DMS53 treated with DMSO at 0.1 percent for 48 hours (cell line): ENCODE results near the gene DGKD.

ENCODE experiments used
- DNase-seq: peaks from one replicate; lab custom pipeline; 2025; ENCODE audit not compliant: unreplicated experiment; lab: John Stamatoyannopoulos, UW

DGKD gene

GRCh38 chr2:233473386-233473791, 119.1 kb downstream of the DGKD start:
- no peak for DNase-seq

GRCh38 chr2:233473878-233474277, 119.6 kb downstream of the DGKD start:
- DNase-seq = no peak

DNA sequence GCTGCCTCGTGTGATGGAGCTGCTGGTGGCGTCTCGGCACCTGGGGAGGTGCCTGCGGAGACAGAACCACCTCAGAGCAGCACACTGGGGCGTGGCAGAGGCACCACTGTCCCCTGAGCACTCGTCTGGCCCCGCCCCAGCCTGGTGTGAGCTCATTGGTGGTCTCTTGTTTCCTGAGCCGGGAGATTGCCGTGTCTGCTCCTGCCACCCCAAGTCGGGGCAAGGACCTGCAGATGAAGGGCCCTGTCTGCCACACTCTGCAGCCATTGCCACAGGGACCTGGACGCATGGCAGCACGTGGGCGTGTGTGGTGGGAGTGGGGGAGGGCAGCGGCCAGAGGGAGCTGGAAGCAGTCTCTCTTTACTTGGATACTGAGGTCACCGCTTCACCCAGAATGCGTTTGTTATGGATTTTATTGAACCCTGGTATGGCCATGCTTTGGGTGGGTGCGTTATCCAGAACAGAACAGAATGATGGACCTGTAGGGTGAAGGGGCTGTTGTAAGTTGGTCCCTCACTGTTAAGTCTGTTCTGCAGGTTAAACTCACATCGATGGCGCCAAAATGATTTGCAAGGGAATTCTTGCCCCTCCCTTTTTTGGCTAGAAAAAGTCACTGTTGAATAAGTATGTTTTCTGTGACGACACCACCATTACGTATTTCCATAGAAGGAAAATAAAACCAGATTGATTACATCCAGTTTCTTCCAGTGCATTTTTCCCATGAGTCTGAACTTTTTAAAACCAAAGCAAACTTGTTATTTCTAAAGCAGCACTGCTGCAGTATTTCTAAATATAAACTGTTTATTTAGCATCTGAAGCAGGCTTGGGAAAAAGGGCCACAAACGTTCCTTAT, 120.2 kb downstream of the DGKD start:
- no peak for DNase-seq

DNA sequence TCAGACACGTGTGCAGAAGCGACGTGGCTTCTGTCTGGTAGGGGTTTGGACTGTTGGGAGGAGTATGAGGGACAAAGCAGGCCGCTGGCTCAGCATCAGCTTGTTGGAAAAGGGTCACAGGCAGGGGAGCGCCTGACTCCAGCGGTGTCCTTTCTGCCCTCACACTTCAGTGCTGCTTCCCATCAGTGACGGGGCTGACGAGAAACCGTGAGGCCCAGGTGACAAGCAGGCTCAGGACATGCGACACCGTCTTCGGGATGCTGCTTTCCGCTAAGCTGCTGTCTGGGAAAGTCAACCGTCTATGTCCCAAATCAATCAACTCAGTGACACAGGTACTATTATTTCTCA, 121.7 kb downstream of the DGKD start:
- DNase-seq = no peak

GRCh38 chr2:233476651-233477547, 122.6 kb downstream of the DGKD start:
- DNase-seq = no peak

GRCh38 chr2:233477548-233478433, 123.5 kb downstream of the DGKD start:
- DNase-seq = no peak

GRCh38 chr2:233479616-233480489, 125.6 kb downstream of the DGKD start:
- no peak for DNase-seq

GRCh38 chr2:233480490-233481202, 126.4 kb downstream of the DGKD start:
- peak; percentile 72 for DNase-seq

DNA sequence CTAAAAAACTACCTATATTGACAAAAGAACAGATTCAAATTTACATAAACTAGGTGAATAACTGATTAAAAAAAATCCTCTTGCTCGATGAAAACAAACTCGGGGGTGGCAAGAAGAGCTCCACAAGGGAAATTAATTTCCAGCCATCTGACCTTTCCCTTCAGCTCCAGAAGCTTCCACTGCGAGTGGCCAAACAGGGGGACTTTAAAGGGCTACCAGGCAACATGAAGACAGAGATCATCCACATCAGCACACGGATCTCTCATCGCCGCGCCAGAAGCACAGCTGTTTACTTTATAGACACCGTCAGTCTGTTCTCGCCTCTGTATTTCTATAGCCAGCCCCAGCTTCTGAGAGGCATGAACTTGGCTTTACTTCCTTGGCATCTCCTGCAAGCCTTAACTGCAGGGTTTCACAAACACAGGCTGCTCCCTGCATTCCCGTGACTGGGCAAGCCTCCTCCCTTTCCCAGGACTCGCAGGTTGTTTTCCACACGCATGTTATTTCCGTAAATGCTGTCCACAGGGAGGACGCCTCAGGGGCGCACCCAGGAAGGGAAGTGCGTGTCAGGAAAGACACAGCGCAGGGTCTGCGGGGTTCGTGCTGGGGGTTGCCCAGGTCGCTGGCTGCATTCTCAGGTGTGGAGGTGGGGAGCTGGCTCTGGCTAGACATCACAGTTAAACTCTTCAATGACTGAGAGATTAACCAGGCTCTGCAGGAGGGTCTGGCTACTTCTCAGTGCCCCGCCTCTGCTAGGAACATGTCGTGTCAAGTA, 127.3 kb downstream of the DGKD start:
- no peak for DNase-seq

GRCh38 chr2:233482616-233483015, 128.3 kb downstream of the DGKD start:
- no peak for DNase-seq

DNA sequence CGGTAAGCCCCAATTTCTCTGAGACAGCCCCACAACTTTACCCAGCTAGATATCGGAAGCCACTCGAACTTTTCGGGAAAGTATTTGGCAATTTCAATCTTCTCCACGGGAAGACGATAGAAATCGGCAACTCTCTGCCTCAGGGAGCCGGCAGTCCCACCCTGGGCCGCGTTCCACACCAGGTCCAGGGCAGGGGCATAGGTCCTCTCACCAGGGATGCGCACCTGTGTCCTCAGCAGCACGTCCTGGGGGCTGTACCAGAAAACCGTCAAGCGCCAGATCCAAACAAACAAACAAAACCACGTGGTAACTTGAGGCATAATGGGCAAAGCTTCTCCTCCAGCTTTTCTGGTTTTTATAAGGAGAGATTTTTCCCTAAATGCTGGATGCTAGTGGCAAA, 131.4 kb downstream of the DGKD start:
- DNase-seq = no peak

DNA sequence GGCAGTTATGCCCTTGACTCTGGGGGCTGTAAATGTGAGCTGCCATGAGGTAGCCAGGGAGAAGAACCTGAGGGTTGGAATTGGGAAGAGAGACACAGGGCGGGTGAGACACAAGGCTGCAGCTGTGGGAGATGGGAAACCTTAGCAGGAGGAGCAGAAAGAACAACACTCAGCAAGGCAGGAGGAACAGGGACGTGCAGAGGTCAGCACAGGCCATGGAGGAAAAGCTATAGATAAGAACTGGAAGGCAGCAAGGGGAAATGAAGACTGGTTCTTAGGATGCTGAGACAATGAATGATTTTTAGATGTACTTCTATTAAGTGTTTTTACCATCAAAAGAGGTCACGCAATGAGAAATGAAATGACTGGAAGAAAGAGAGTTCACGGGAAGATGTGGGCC, 132.1 kb downstream of the DGKD start:
- DNase-seq = no peak

GRCh38 chr2:233486778-233487552, 132.7 kb downstream of the DGKD start:
- no peak for DNase-seq

- no peak for DNase-seq
Observed at GRCh38 chr2:233487748-233488345, 133.6 kb downstream of the DGKD start.

- DNase-seq = no peak
Observed at GRCh38 chr2:233489143-233489542, 134.8 kb downstream of the DGKD start.

DNA sequence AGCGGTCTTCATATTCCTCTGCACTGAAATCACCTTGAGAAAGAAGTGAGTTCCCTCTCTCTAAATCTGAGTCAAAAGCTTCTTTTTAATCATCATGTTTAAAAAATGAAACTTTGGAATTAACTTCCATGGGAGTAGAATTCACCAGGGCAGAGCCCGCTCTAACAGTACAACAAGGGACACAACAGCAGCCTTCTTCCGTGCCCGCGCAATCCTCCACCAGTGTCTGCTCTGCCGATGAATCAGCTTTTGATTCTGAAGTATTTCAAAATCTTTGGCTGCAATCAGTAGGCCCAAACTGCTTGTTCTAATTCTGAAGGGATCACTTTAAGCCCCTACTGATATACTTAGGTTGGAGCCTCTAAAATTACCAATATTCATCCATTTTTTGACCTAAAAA, 135.4 kb downstream of the DGKD start:
- DNase-seq = no peak

DNA sequence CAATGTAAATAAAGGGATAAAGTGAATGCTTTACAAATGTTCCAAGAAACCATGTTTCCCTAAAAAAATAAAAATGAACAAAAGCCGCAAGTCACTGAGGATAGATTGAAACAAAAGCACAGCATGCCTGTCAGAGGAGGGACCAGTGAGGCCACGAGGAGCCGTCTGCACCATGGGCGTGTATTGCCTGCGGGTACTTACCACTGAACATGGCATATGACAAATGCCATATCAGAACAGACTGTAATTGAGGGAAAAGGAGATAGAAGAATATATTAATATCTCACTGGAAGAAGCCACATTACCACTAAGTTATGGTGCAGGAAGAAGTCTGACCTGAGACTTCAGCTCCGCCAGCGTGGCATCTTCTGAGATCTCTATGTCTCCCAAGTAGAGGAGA, 136.5 kb downstream of the DGKD start:
- DNase-seq = no peak

GRCh38 chr2:233491326-233491725, 137.0 kb downstream of the DGKD start:
- DNase-seq = no peak
